NCI-H748 treated with DMSO at 0.1 percent for 48 hours (cell line): ENCODE measurements around the gene DEPDC1B.
"Not testable (repeated sequence)": the region's sequence is repeated elsewhere in the genome, so short reads cannot be mapped to it uniquely, and the experiment has no call there.

ENCODE experiments used
- DNase-seq: peaks from one replicate; lab custom pipeline; 2025; lab: John Stamatoyannopoulos, UW

DEPDC1B gene

GRCh38 chr5:60648175-60648574, 51.8 kb downstream of the DEPDC1B start:
- no peak for DNase-seq

- no peak for DNase-seq
Measured at GRCh38 chr5:60640901-60641300, 59.1 kb downstream of the DEPDC1B start.

GRCh38 chr5:60639544-60639943, 60.4 kb downstream of the DEPDC1B start:
- no peak for DNase-seq

- no peak for DNase-seq
Measured at GRCh38 chr5:60638300-60638699, 61.7 kb downstream of the DEPDC1B start.

- DNase-seq = no peak
Measured at GRCh38 chr5:60636644-60637043, 63.3 kb downstream of the DEPDC1B start.

- no peak for DNase-seq
Measured at GRCh38 chr5:60636001-60636400, 64.0 kb downstream of the DEPDC1B start.

- DNase-seq = no peak
Measured at GRCh38 chr5:60634051-60634450, 65.9 kb downstream of the DEPDC1B start.

GRCh38 chr5:60633341-60633740, 66.6 kb downstream of the DEPDC1B start:
- DNase-seq = no peak

- DNase-seq = no peak
Measured at GRCh38 chr5:60632153-60632552, 67.8 kb downstream of the DEPDC1B start.

- DNase-seq = no peak
Measured at GRCh38 chr5:60630836-60631235, 69.1 kb downstream of the DEPDC1B start.

- no peak for DNase-seq
Measured at GRCh38 chr5:60630179-60630578, 69.8 kb downstream of the DEPDC1B start.

- not testable (repeated sequence) for DNase-seq
Measured at GRCh38 chr5:60624875-60625274, 75.1 kb downstream of the DEPDC1B start.

- not testable (repeated sequence) for DNase-seq
Measured at GRCh38 chr5:60620752-60621151, 79.2 kb downstream of the DEPDC1B start.

GRCh38 chr5:60613826-60614225, 86.1 kb downstream of the DEPDC1B start:
- no peak for DNase-seq

GRCh38 chr5:60611099-60611740, 88.7 kb downstream of the DEPDC1B start:
- DNase-seq = no peak

GRCh38 chr5:60604771-60605170, 95.2 kb downstream of the DEPDC1B start:
- DNase-seq = no peak

GRCh38 chr5:60598424-60598823, 101.5 kb downstream of the DEPDC1B start:
- DNase-seq = no peak

GRCh38 chr5:60597572-60598320, 102.2 kb downstream of the DEPDC1B start:
- no peak for DNase-seq

- no peak for DNase-seq
Measured at GRCh38 chr5:60594715-60595477, 105.1 kb downstream of the DEPDC1B start.

- DNase-seq = no peak
Measured at GRCh38 chr5:60590172-60590571, 109.8 kb downstream of the DEPDC1B start.

- DNase-seq = not testable (repeated sequence)
Measured at GRCh38 chr5:60587312-60587711, 112.7 kb downstream of the DEPDC1B start.

- no peak for DNase-seq
Measured at GRCh38 chr5:60586307-60586901, 113.6 kb downstream of the DEPDC1B start.
